Fibroblast of the aortic adventitia (primary cell): ENCODE data around the gene AP2A1. TPM values are rescaled to one million over a fixed set of nuclear protein-coding genes. Genes with fewer than 3 reads are reported as not detected.

Experiments used
- DNase-seq: peaks from one replicate; pipeline ENCODE4 v3.0.0-alpha.2; 2010; ENCODE audit warnings: low read depth
- H3K4me3 ChIP-seq: 2 replicates; pipeline ENCODE4 v1.5.1; 2011; ENCODE audit warnings: low read depth, mild to moderate bottlenecking, control low read depth, low read length, moderate library complexity
- total RNA-seq: library from RNA; depleted of rRNA; stranded (reverse); fragments of >200 nt; gene quantifications from 2 replicates; pipeline ENCODE4 v1.2.3, GENCODE V29; 2012; ENCODE audit warnings: low replicate concordance
- TF ChIP-seq, protein P1 (sequence below): IDR thresholded peaks from 2 replicates; pipeline ENCODE4 v1.5.1; 2011; ENCODE audit warnings: mild to moderate bottlenecking, low read length, control low read depth, inconsistent platforms; ENCODE audit not compliant: insufficient read depth

The AP2A1 gene
- total RNA-seq, 1 donor: 115 TPM

DNA sequence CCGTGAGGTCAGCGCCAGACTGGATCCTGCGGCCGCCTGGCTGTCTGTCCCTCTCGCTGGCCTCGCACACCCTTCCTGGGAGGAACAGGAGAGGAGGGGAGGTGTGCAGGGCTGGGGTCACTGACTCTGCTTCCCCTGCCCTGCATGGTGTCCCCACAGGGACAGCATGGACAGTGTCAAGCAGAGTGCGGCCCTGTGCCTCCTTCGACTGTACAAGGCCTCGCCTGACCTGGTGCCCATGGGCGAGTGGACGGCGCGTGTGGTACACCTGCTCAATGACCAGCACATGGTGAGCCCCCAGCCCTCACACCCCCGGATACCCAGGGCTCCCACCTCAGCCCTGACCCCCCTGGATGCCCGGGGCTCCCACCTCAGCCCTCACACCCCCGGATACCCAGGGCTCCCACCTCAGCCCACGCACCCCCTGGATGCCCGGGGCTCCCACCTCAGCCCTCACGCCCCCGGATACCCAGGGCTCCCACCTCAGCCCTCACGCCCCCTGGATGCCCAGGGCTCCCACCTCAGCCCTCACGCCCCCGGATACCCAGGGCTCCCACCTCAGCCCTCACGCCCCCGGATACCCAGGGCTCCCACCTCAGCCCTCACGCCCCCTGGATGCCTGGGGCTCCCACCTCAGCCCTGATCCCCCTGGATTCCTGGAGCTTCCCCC lies 25.1 kb downstream of the AP2A1 start:
- TF ChIP-seq, protein P1, sequence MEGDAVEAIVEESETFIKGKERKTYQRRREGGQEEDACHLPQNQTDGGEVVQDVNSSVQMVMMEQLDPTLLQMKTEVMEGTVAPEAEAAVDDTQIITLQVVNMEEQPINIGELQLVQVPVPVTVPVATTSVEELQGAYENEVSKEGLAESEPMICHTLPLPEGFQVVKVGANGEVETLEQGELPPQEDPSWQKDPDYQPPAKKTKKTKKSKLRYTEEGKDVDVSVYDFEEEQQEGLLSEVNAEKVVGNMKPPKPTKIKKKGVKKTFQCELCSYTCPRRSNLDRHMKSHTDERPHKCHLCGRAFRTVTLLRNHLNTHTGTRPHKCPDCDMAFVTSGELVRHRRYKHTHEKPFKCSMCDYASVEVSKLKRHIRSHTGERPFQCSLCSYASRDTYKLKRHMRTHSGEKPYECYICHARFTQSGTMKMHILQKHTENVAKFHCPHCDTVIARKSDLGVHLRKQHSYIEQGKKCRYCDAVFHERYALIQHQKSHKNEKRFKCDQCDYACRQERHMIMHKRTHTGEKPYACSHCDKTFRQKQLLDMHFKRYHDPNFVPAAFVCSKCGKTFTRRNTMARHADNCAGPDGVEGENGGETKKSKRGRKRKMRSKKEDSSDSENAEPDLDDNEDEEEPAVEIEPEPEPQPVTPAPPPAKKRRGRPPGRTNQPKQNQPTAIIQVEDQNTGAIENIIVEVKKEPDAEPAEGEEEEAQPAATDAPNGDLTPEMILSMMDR: no peak
- H3K4me3 ChIP-seq: no peak overlapping the region

DNA sequence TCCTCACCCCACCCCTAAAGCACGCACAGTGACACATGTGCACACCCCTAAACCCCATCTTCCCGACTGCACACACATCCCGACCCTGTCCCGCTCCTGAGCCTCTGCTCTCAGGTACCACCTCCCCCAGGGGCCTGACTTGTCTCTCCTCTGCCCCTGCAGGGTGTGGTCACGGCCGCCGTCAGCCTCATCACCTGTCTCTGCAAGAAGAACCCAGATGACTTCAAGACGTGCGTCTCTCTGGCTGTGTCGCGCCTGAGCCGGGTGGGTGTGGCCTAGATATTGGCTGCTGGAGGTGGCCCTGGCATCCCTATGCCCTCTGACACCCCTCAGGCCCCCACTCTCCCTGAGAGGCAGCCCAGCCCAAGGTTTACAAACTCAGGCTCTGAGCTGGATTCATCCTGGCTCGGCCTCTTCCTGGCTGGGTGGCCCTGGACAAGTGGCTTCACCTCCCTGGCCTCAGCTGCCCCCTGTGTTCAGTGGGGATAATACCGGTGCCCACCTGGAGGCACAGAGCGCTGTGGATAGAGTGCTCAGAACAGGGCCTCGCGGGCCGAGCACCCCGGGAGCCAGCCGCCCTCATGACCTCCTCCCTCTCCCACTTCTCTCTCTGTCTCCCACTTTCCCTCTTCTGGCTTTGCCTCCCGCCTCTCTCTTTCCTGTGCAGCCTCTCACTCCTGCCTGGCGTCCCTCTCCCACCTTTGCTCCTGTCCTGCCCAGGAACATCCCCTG lies 26.2 kb downstream of the AP2A1 start:
- TF ChIP-seq, protein P1: no peak
- H3K4me3 ChIP-seq: no peak overlapping the region
- no peak for DNase-seq

More for the DNA sequence above, 25.1 kb downstream of the AP2A1 start:
- DNase-seq: no peak

DNA sequence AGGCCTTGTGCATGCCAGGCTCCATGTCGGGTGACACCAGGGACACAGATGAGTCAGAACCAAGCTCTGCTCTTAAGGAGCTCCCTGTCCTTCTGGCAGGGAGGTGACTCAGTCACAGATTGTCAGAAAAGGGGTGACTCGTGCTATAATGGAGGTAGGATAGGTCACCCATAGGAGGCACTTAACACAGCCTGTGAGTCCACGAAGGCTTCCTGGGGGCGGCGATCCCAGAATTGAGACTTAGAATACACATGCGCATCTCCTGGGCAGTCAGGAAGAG lies 26.7 kb downstream of the AP2A1 start:
- TF ChIP-seq, protein P1: no peak
- DNase-seq: no peak
- H3K4me3 ChIP-seq: no peak overlapping the region

DNA sequence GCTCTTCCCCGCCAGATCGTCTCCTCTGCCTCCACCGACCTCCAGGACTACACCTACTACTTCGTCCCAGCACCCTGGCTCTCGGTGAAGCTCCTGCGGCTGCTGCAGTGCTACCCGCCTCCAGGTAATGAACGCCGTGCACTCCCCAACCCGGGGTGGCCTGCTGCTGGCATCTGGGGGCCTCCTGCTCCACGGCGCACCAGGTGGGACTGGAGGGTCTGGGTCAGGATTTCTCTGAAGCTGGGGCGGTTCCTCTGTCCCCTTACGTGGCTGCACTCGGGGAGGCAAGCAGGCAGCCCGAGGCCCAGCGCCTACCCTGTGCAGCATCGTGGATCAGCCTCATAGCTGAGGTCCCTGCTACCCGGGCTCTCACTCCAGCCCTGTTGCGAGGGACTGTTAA lies 28.8 kb downstream of the AP2A1 start:
- DNase-seq: no peak
- H3K4me3 ChIP-seq: no peak overlapping the region
- TF ChIP-seq, protein P1: no peak

DNA sequence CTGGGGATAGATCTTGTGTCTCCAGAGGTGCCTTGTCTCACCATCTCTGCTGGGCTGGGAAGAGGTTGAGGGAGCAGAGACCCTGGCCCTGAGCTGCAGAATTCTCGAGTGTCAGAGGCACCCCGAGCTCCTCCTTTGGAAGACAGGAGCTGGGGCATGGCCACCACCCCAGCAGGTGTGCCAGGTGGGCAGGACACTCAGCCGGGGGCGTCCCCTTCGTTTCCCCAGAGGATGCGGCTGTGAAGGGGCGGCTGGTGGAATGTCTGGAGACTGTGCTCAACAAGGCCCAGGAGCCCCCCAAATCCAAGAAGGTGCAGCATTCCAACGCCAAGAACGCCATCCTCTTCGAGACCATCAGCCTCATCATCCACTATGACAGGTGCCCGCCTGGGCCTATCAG lies 31.8 kb downstream of the AP2A1 start:
- no peak for DNase-seq
- no peak overlapping the region for H3K4me3 ChIP-seq
- TF ChIP-seq, protein P1: no peak

DNA sequence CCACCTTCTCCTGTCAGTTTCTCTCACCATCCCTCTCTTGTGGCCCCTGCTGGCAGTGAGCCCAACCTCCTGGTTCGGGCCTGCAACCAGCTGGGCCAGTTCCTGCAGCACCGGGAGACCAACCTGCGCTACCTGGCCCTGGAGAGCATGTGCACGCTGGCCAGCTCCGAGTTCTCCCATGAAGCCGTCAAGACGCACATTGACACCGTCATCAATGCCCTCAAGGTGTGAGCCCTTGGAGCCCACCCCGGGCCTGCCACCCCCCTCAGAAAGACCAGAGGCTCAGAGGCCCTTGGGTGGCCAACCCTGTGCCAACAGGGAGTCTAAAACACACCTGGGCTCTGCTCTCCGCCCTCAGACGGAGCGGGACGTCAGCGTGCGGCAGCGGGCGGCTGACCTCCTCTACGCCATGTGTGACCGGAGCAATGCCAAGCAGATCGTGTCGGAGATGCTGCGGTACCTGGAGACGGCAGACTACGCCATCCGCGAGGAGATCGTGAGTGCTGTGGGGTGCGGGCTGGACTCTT lies 32.5 kb downstream of the AP2A1 start:
- TF ChIP-seq, protein P1: no peak
- H3K4me3 ChIP-seq: no peak overlapping the region
- no peak for DNase-seq
